ENCODE measurements around the gene PLEKHG4B.

DNA sequence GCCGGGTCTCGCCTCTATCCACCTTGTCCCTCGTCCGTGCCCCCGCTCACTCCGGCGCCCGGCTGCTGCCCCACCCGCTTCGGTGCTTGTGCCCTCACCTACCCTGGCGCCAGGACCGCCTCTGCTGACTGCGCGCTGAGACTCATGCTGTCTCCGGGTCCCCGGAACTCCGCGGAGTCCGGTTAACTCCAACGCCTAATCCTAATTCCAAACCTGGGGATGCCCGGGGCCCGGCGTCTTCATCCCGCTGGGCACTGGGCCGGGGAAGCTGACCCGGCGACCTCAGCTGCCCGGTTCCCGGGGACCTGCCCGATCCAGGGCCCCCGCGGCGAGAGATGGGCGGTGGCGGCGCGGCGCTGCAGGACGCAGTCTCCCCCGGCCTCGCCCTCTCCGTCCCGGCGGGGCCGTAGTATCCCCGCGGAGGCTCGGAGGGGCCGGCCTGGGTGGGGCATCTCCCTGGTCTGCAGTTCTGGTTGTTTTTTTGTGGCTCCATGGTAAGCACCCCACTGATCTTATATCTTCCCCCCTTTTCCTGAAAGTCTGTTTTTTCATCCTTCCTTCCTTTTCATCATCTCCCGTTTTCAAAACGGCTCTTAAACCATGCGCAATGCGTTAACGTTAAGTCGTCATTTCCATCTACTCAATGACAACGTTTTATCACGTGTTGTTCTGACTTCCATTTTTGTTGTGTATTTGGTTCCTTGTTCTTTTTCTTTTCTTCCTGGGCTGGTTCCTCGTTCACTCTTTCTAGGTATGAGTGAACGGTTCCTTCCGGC lies 41.1 kb upstream of the PLEKHG4B start:
- no peak for TF ChIP-seq EZH2 (IDR thresholded peaks at IDR 0.05; ENCODE audit: borderline replicate concordance, insufficient read depth, low read length, poor library complexity, severe bottlenecking)
- TF ChIP-seq RAD21 (conservative IDR thresholded peaks at IDR 0.05), result no peak
- no peak for TF ChIP-seq CTCF (IDR thresholded peaks at IDR 0.05; ENCODE audit: poor library complexity, severe bottlenecking)
- no peak for TF ChIP-seq EP300 (conservative IDR thresholded peaks at IDR 0.05; ENCODE audit: poor library complexity, severe bottlenecking)
- TF ChIP-seq, protein P1, sequence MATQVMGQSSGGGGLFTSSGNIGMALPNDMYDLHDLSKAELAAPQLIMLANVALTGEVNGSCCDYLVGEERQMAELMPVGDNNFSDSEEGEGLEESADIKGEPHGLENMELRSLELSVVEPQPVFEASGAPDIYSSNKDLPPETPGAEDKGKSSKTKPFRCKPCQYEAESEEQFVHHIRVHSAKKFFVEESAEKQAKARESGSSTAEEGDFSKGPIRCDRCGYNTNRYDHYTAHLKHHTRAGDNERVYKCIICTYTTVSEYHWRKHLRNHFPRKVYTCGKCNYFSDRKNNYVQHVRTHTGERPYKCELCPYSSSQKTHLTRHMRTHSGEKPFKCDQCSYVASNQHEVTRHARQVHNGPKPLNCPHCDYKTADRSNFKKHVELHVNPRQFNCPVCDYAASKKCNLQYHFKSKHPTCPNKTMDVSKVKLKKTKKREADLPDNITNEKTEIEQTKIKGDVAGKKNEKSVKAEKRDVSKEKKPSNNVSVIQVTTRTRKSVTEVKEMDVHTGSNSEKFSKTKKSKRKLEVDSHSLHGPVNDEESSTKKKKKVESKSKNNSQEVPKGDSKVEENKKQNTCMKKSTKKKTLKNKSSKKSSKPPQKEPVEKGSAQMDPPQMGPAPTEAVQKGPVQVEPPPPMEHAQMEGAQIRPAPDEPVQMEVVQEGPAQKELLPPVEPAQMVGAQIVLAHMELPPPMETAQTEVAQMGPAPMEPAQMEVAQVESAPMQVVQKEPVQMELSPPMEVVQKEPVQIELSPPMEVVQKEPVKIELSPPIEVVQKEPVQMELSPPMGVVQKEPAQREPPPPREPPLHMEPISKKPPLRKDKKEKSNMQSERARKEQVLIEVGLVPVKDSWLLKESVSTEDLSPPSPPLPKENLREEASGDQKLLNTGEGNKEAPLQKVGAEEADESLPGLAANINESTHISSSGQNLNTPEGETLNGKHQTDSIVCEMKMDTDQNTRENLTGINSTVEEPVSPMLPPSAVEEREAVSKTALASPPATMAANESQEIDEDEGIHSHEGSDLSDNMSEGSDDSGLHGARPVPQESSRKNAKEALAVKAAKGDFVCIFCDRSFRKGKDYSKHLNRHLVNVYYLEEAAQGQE (IDR thresholded peaks at IDR 0.05; ENCODE audit: borderline replicate concordance), result no peak
- no peak for TF ChIP-seq SMC3 (conservative IDR thresholded peaks at IDR 0.05; ENCODE audit: poor library complexity)
- TF ChIP-seq MXI1 (conservative IDR thresholded peaks at IDR 0.05; ENCODE audit: poor library complexity, severe bottlenecking), result no peak
- no peak for TF ChIP-seq POLR2AphosphoS5 (IDR thresholded peaks at IDR 0.05)
- TF ChIP-seq TAF1 (IDR thresholded peaks at IDR 0.05; ENCODE audit: low read depth), result no peak
